Mesodermal cell (in vitro differentiated cells): ENCODE measurements around the gene HOXC11.

Source experiments
- H3K27ac ChIP-seq: 2 replicates; pipeline ENCODE4 v1.7.0; 2013; ENCODE audit warnings: mild to moderate bottlenecking, low read depth, low read length, moderate library complexity; ENCODE audit not compliant: severe bottlenecking
- H3K36me3 ChIP-seq: 2 replicates; pipeline ENCODE4 v1.7.1; 2013; ENCODE audit warnings: mild to moderate bottlenecking, low read length, moderate library complexity; ENCODE audit not compliant: control insufficient read depth, insufficient read depth
- H3K4me1 ChIP-seq: one replicate; pipeline ENCODE4 v1.7.1; 2013; ENCODE audit warnings: mild to moderate bottlenecking, low read length; ENCODE audit not compliant: insufficient read depth, control insufficient read depth, poor library complexity, severe bottlenecking
- H3K4me3 ChIP-seq: 2 replicates; pipeline ENCODE4 v1.7.0; 2013; ENCODE audit warnings: low read length, control low read depth, mild to moderate bottlenecking; ENCODE audit not compliant: insufficient read depth, poor library complexity, severe bottlenecking; ENCODE audit errors: extremely low read depth
- H3K9me3 ChIP-seq: 2 replicates; pipeline ENCODE4 v1.7.1; 2013; ENCODE audit warnings: mild to moderate bottlenecking, low read length, moderate library complexity; ENCODE audit not compliant: control insufficient read depth
- WGBS, 2 experiments: methylation state at CpG; one replicate each; pipeline ENCODE4 v1.1.5; 2013; ENCODE audit warnings: missing lambda C conversion rate in 2 of 2; ENCODE audit not compliant: insufficient coverage in 2 of 2; 5-methylcytosine and 5-hydroxymethylcytosine counted together

Gene HOXC11

DNA sequence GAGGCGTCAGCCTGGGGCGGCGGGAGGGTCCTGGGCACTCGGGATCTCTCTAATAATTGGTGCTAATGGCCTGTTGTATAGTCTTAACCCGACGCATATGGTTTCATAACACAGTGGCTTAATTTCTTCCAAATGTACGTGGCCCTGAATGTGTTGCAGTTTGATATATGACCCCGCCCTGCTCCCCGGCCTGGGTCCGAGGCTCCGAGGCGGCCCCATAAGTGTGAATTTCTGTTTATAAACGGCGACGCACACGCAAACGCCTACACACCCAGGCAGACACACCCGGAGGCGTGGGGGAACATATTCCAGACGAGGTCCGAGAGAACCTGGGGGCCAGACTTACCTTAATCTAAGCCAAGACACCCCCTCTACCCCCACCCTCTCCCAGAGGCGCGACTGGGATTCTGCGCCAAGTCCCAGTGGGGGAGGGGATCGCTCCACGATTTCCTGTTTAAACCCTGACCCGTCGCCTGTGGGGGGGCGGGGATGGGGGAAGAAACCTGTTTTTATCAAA lies 45.6 kb downstream of the HOXC11 start:
- Histone ChIP-seq H3K36me3 (no peaks in the 10 kb centered on the region), H3K9me3 (no peaks in the 10 kb centered on the region), H3K4me1 (peaks cover 9% of the 10 kb centered on the region), H3K27ac (peak overlapping the region; percentile 66), H3K4me3 (peak overlapping the region; percentile 37)
- WGBS, 2 experiments: 5 to 9% methylated on average over 8 to 10 of the region's 29 CpGs

DNA sequence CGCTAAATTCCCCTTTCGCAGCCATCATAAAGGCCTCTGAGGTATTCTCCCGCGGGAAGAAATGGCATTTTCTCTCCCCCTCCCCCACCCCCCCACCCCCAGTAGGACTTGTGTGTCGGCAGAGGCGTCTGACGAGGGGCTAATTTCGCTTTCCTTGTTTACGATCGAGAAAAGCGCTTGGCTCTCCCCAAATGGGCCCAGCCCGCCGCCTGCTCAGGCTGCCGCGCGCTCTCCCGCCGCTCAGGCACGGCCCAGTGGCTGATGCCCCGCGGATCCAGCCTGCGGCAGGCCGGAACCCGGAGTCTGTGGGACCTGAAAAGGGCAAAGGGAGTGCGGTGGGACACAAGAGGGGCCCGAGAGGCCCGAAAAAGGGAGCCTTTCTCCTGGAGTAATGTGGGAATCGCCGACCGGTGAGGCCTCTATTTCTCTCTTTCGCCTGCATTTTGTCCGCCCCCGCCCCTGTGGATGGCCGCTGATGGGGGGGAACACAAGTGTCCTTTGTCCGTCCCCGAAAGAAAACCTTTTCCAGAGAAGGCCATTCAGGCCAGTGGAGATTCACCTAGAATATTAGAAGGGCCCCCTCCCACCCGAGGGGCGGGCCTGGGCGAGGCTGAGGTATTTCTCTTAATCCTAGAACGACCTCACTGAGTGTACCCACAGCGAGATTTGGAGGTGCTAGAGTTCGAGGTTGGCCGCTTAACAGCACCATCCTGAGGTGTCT lies 46.3 kb downstream of the HOXC11 start:
- Histone ChIP-seq H3K27ac (peak overlapping the region; percentile 84), H3K4me1 (peaks cover 9% of the 10 kb centered on the region), H3K4me3 (peak overlapping the region; percentile 37), H3K36me3 (no peaks in the 10 kb centered on the region), H3K9me3 (no peaks in the 10 kb centered on the region)
- 3 to 6% methylated on average over 22 to 29 of the region's 43 CpGs for WGBS, 2 experiments

DNA sequence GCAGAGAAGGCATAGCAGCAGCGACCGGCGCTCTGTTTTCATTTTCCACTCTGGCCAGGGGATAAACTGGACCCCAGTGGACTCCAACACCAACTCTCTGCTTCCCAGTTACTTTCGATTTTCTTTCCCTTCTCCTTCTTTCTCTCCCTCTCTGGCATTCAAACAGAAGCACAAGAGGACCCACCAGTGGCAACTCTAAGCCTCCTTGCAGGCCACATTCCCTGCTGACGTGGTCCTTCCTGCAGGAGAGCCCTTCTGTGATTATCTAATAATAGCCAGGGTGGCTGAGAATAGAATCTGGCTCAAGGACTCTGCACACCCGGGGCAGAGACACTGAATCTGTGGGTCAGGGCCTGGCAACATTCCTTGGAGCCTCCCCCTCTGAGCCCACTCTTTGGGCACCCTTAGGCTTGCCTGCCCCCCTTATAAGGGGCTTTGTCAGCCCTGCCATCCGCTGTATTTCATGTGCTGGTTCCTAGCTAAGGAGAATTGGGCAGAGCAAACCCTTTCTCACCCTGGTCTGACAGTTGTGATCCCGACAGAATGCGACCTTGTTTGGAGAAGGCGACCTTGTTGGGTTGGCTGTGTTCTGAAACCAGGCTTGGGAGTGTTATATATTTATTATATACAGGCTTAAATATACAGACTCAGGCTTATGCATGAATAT lies 47.1 kb downstream of the HOXC11 start:
- Histone ChIP-seq H3K4me3 (peak overlapping the region; percentile 36), H3K27ac (peak overlapping the region; percentile 84), H3K9me3 (no peaks in the 10 kb centered on the region), H3K4me1 (peaks cover 9% of the 10 kb centered on the region), H3K36me3 (no peaks in the 10 kb centered on the region)
- WGBS, 2 experiments: 4 to 7% methylated on average over 7 of the region's 10 CpGs

DNA sequence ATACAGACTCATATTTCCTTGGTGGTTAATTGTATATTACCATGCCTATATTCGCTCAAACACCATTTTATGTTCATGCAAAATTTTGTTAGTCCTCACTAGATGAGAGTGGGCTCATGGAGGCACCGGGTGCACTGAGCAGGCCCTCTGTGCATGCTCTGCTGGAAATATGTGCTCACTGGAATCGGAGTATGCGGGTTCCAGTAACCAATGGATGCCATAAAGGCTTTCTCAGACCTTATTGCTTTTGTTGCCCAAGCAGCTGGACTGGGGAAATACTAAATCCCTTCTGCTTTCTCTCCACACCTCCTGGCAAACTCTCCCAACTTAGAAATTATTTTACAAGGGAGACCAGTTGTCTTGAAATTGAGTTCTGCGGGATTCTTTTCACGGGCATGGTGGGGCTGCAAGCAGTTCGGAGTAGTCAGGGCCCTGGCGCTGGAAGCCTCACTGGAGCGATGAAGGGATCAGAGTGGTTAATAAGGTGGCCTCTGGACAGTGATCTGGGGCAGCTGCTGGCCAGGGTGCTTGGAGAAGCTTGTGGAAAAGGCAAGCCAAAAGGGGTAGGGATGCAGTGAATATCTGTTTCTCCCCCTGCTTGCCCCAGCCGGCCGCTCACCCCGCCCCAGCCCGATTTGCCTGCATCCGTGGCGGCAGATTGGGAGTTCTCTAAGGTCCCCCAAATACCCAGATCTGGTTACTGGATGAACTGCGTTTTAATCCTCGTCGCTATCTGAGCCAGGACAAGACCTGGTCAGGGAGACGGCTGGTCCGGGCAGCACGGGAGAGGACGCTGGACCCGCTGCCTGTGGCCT lies 47.9 kb downstream of the HOXC11 start:
- Histone ChIP-seq H3K4me3 (peak overlapping the region; percentile 36), H3K9me3 (no peaks in the 10 kb centered on the region), H3K27ac (peak overlapping the region; percentile 41), H3K4me1 (peaks cover 9% of the 10 kb centered on the region), H3K36me3 (no peaks in the 10 kb centered on the region)
- WGBS, 2 experiments: 15 to 29% methylated on average over 18 to 21 of the region's 23 CpGs

DNA sequence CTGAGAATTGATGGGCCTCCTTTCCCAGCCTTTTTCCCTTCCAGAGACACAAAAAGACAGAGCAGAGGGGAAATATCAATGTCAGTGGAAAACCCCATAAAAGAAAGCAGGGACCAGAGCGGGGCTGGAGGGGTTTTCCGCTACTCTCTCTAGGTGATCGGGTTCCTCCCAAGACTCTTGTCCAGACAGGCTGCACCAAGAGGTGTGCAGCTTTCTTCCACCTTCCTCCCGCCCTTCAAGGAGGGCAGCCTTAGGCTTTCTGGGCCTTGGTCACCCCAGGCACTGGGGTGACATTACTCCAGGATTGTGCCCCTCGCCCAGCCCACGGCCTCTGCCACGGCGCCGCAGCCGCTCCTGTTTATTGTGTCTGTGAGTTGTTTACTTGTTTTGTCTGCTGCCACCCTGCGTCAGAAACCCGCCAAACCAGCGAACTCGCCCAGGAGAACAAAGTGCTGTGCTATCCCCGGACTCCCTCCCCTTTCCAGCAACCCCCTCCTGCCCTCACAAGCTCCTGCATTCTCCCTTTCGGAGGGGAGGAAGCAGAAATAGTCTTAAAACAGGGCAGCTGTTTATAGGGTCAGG lies 48.6 kb downstream of the HOXC11 start:
- WGBS, 2 experiments: 12 to 17% methylated on average over 4 of the region's 16 CpGs
- peak overlapping the region; percentile 41 for H3K27ac ChIP-seq

DNA sequence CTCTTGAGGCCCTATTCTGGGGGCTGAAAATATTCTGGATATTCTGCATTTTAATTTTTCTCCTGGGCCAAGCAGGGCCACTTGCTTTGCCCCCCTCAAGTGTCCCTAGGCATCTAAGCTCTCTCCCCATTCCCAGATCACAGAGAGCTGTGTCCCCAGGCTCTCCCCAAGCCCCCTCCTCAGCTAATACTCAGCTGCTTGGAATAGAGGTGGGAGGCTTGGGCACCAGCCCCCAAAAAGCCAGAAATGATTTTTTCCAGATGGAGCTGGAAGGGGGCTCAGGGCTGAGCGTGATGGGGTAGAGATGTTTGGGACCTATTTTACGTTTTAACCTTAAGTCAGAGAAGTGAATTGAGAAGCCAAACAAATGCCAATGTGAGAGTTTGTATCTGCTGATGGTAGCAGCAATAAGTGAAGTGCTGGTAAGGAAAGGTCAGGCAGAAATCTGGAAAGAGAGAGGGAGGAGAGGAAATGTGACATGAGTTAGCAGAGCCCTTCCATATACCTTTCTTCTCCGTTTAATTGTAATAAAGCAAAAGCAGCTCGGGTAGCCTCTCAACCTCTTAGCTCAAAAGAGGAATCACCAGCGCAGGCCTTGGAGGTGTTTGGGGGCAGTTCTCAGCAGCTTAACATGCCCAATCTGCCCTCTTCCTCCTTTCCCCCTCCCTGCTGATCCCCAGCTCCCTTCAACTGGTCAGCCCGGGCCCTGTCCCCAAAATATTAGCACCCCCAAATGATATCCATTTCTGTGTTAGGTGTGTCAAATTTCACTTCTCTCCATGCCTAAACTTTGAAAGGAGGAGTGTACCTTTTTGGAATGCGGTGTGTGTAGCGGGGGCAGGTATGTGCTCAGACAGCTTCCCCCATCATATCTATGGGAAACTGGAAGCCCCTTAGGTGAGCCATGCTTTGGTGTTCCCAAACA lies 50.3 kb downstream of the HOXC11 start:
- Histone ChIP-seq H3K27ac (no peak overlapping the region), H3K36me3 (no peaks in the 10 kb centered on the region), H3K4me1 (peaks cover 7% of the 10 kb centered on the region), H3K9me3 (no peaks in the 10 kb centered on the region), H3K4me3 (no peak overlapping the region)
- WGBS, 2 experiments: 11 to 19% methylated on average over 4 of the region's 8 CpGs

More for the DNA sequence above, 48.6 kb downstream of the HOXC11 start:
- H3K36me3 ChIP-seq: no peaks in the 10 kb centered on the region
- H3K4me3 ChIP-seq: peak overlapping the region; percentile 8
- no peaks in the 10 kb centered on the region for H3K9me3 ChIP-seq
- H3K4me1 ChIP-seq: peaks cover 9% of the 10 kb centered on the region

DNA sequence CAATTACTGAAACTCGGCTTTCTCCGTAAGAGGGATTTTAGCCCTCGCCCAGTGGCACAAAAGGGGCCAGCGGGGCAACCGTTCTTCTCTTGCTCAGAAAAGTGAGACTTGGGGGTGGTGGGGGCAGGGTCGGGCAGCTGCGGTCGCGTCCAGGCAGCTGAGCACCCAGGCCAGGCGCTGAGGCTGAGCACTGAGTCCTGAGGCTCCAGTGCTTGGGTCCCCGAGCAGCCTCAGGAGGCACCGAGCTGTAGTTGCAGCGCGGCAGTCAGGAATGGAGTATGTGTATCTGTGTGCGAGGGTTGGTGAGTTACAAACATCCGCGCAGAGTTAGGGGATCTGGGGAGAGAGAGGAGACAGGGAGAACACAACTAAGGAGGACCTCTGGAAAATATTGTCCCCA lies 51.2 kb downstream of the HOXC11 start:
- Histone ChIP-seq H3K9me3 (no peaks in the 10 kb centered on the region), H3K4me3 (no peak overlapping the region), H3K36me3 (no peaks in the 10 kb centered on the region), H3K27ac (no peak overlapping the region), H3K4me1 (peaks cover 3% of the 10 kb centered on the region)
- WGBS, 2 experiments: 1 to 6% methylated on average over 10 to 15 of the region's 17 CpGs

DNA sequence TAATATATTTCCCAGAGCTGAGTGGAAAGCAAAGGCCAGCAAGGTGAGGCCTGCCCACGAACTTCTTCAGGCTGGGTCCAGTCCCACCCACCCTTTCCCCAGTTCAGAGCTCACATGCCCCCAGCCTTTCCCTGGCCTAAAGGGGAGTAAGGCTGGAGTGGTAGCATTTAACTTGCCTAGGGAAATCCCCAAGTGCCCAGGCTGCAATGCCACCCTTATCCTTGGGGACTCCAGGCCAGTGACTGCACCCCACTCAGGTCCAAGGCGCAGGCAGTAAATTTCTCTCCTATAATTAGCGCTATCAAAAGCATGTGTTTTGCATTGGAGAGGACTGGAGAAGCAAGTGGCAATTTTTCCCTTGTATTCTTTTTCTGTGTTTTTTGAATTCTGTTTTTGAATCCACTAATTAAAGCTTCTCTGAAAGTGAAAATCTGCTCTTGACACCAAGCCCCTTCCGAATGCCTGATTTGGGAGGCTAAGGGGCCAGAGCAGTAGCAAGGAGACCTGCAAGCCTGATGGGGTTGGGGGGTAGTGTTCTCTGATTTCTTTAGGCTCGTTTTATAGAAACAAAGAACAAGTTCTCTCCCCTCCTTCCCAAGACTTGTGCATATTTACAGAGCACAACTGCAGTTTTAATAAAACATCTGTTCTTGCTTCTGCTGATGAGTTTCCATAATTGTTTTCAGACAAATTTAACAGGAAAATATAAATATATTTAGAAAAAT lies 51.8 kb downstream of the HOXC11 start:
- Histone ChIP-seq H3K4me1 (peaks cover 3% of the 10 kb centered on the region), H3K9me3 (no peaks in the 10 kb centered on the region), H3K4me3 (no peak overlapping the region), H3K27ac (no peak overlapping the region), H3K36me3 (no peaks in the 10 kb centered on the region)
- WGBS, 2 experiments: 0% methylated on average over 1 of the region's 5 CpGs; no CpG with 5 or more reads in 1 of the 2 experiments
